HEK293 (cell line): ENCODE data around the gene DYNC1I1.

Experiments
- CTCF ChIP-seq: fragments of 450-650 bp; formaldehyde crosslinking; IDR thresholded peaks from 2 replicates; pipeline ENCODE4 v1.5.1; 2016; ENCODE audit warnings: missing biosample characterization, missing genetic modification characterization
- HOXA7 ChIP-seq: sonication (generic); formaldehyde crosslinking; IDR thresholded peaks from 2 replicates; pipeline ENCODE4 v1.8.1; 2022; ENCODE audit warnings: missing genetic modification reagents, borderline replicate concordance
- PRDM1 ChIP-seq: fragments of 450-650 bp; formaldehyde crosslinking; IDR thresholded peaks from 2 replicates; pipeline ENCODE4; 2016; ENCODE audit warnings: missing biosample characterization, missing genetic modification characterization
- PRDM10 ChIP-seq: fragments of 450-650 bp; formaldehyde crosslinking; IDR thresholded peaks from 2 replicates; pipeline ENCODE4 v1.5.1; 2016; ENCODE audit warnings: missing biosample characterization, missing genetic modification characterization
- TCF7L2 ChIP-seq: IDR thresholded peaks from 2 replicates; pipeline ENCODE4 v1.6.1; 2011; ENCODE audit warnings: low read depth, mild to moderate bottlenecking, inconsistent platforms, low read length, moderate library complexity, borderline replicate concordance
- ZBTB26 ChIP-seq: fragments of 450-650 bp; formaldehyde crosslinking; optimal IDR thresholded peaks from 2 replicates; pipeline ENCODE3; 2016; ENCODE audit warnings: missing biosample characterization, mild to moderate bottlenecking, missing genetic modification characterization
- ZNF174 ChIP-seq: fragments of 450-650 bp; formaldehyde crosslinking; IDR thresholded peaks from 2 replicates; pipeline ENCODE4 v1.5.0; 2017; ENCODE audit warnings: missing biosample characterization, mild to moderate bottlenecking, missing genetic modification characterization
- ZNF2 ChIP-seq: fragments of 450-650 bp; formaldehyde crosslinking; IDR thresholded peaks from 2 replicates; pipeline ENCODE4 v1.5.1; 2016; ENCODE audit warnings: missing biosample characterization, missing genetic modification characterization
- ZNF292 ChIP-seq: fragments of 450-650 bp; formaldehyde crosslinking; IDR thresholded peaks from 2 replicates; pipeline ENCODE4 v1.5.1; 2016; ENCODE audit warnings: low read depth, missing biosample characterization, missing genetic modification characterization, borderline replicate concordance
- ZNF510 ChIP-seq: fragments of 450-650 bp; formaldehyde crosslinking; IDR thresholded peaks from 2 replicates; pipeline ENCODE4 v1.5.1; 2018; ENCODE audit warnings: mild to moderate bottlenecking, missing genetic modification characterization, missing biosample characterization; ENCODE audit not compliant: insufficient replicate concordance
- ZNF571 ChIP-seq: fragments of 450-650 bp; formaldehyde crosslinking; IDR thresholded peaks from 2 replicates; pipeline ENCODE4 v1.5.0; 2017; ENCODE audit warnings: missing biosample characterization, missing genetic modification characterization
- ZNF692 ChIP-seq: fragments of 450-650 bp; formaldehyde crosslinking; IDR thresholded peaks from 2 replicates; pipeline ENCODE4 v1.5.1; 2016; ENCODE audit warnings: missing biosample characterization, missing genetic modification characterization
- ZNF768 ChIP-seq: fragments of 450-650 bp; formaldehyde crosslinking; IDR thresholded peaks from 2 replicates; pipeline ENCODE4 v1.5.1; 2018; ENCODE audit warnings: missing biosample characterization, mild to moderate bottlenecking, missing genetic modification characterization

GRCh38 chr7:96088579-96088978, 316.2 kb downstream of the DYNC1I1 start:
- TF ChIP-seq CTCF (no peak), PRDM10 (no peak), ZNF292 (tag by site-specific recombination) (no peak), TCF7L2 (no peak), PRDM1 (tag by site-specific recombination) (no peak), ZBTB26 (tag by site-specific recombination) (no peak), ZNF692 (tag by site-specific recombination) (no peak), ZNF571 (tag by site-specific recombination) (no peak), HOXA7 (CRISPR knock-in tag) (no peak), ZNF510 (no peak), ZNF768 (no peak), ZNF2 (tag by site-specific recombination) (no peak), ZNF174 (no peak)
